GM12878 (cell line): ENCODE measurements around the gene THADA.

Source experiments
- CTCF ChIP-seq, 3 experiments: IDR thresholded peaks in 2 of 3; conservative IDR thresholded peaks in 1 of 3; 2 replicates each; pipeline ENCODE4 v1.5.1; 2011; ENCODE audit warnings: low read depth in 3 of 3, low read length in 3 of 3, mild to moderate bottlenecking in 3 of 3, control low read depth in 2 of 3, moderate library complexity in 2 of 3, inconsistent platforms in 1 of 3, mixed read lengths in 1 of 3; ENCODE audit not compliant: control insufficient read depth in 2 of 3, insufficient read depth in 1 of 3; ENCODE audit errors: extremely low read depth in 1 of 3
- EP300 ChIP-seq, 2 experiments: fragments of 150-350 bp in 1 of 2; IDR thresholded peaks; 2 replicates each; pipeline ENCODE4 v1.6.1; 2011 to 2012; ENCODE audit warnings: low read depth in 2 of 2, low read length in 2 of 2, borderline replicate concordance in 1 of 2, improper control_type of control experiment in 1 of 2, inconsistent platforms in 1 of 2; ENCODE audit not compliant: control insufficient read depth in 1 of 2
- MYC ChIP-seq: IDR thresholded peaks from 2 replicates; pipeline ENCODE4 v1.6.1; 2011; ENCODE audit warnings: mild to moderate bottlenecking, low read length, moderate library complexity, inconsistent platforms; ENCODE audit not compliant: insufficient read depth, insufficient replicate concordance, insufficient read length, severe bottlenecking
- POLR2A ChIP-seq: IDR thresholded peaks from 2 replicates; pipeline ENCODE4 v1.6.1; 2011; ENCODE audit warnings: low read depth, mild to moderate bottlenecking, low read length
- REST ChIP-seq: IDR thresholded peaks from 2 replicates; pipeline ENCODE4 v1.6.1; 2012; ENCODE audit warnings: mild to moderate bottlenecking, low read depth, low read length
- USF2 ChIP-seq: IDR thresholded peaks from 2 replicates; pipeline ENCODE4 v1.6.1; 2011; ENCODE audit warnings: low read depth, low read length, improper control_type of control experiment, borderline replicate concordance

GRCh38 chr2:43585708-43586107, 10.1 kb downstream of the THADA start:
- no peak for TF ChIP-seq USF2
- no peak for TF ChIP-seq REST
- TF ChIP-seq CTCF (IDR thresholded peaks at IDR 0.05 in 2 of 3, conservative IDR thresholded peaks at IDR 0.05 in 1 of 3; ENCODE audit: control insufficient read depth in 2 of 3, extremely low read depth in 1 of 3, insufficient read depth in 1 of 3, low read depth in 3 of 3, low read length in 3 of 3), result no peak
- TF ChIP-seq POLR2A, result no peak
- TF ChIP-seq MYC, result no peak
- TF ChIP-seq EP300 (IDR thresholded peaks at IDR 0.05; ENCODE audit: borderline replicate concordance in 1 of 2, control insufficient read depth in 1 of 2, low read depth in 2 of 2, low read length in 2 of 2), result no peak
